ENCODE measurements around the gene PRELID3B. TPM values are rescaled to one million over a fixed set of nuclear protein-coding genes. Genes with fewer than 3 reads are reported as not detected.

PRELID3B gene
- total and polyA plus RNA-seq, 10 of the 15 experiments (the other 5 are each of a cell fraction or from before 2014, with no cell fraction given) = 72.5 to 151 (median 124) TPM

DNA sequence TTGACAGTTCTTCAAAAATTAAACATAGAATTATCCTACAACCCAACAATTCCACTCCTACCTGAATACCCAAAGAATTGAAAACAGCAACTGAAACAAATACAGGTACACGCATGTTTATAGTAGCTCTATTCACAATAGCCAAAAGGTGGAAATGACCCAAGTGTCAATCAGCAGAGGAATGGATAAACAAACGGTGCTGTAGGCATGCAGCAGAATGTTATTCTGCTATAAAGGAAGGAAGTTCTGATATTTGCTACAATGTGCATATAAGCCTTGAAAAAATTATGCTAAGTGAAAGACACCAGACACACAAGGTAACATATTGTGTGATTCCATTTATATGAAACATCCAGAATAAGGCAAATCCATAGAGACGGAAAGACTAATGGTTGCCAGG lies 38.5 kb upstream of the PRELID3B start (continued):
- TF ChIP-seq, protein P1, sequence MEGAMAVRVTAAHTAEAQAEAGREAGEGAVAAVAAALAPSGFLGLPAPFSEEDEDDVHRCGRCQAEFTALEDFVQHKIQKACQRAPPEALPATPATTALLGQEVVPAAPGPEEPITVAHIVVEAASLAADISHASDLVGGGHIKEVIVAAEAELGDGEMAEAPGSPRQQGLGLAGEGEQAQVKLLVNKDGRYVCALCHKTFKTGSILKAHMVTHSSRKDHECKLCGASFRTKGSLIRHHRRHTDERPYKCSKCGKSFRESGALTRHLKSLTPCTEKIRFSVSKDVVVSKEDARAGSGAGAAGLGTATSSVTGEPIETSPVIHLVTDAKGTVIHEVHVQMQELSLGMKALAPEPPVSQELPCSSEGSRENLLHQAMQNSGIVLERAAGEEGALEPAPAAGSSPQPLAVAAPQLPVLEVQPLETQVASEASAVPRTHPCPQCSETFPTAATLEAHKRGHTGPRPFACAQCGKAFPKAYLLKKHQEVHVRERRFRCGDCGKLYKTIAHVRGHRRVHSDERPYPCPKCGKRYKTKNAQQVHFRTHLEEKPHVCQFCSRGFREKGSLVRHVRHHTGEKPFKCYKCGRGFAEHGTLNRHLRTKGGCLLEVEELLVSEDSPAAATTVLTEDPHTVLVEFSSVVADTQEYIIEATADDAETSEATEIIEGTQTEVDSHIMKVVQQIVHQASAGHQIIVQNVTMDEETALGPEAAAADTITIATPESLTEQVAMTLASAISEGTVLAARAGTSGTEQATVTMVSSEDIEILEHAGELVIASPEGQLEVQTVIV (IDR thresholded peaks at IDR 0.05; ENCODE audit: borderline replicate concordance, partially characterized antibody) = no peak
- TF ChIP-seq SPI1 (IDR thresholded peaks at IDR 0.05; ENCODE audit: borderline replicate concordance, insufficient read depth, low read depth, low read length) = no peak
- no peak for TF ChIP-seq USF1 (IDR thresholded peaks at IDR 0.05; ENCODE audit: borderline replicate concordance, extremely low read length, insufficient read depth, low read depth, low read length)
- no peak for TF ChIP-seq PRDM15 (CRISPR knock-in tag; IDR thresholded peaks at IDR 0.05)

DNA sequence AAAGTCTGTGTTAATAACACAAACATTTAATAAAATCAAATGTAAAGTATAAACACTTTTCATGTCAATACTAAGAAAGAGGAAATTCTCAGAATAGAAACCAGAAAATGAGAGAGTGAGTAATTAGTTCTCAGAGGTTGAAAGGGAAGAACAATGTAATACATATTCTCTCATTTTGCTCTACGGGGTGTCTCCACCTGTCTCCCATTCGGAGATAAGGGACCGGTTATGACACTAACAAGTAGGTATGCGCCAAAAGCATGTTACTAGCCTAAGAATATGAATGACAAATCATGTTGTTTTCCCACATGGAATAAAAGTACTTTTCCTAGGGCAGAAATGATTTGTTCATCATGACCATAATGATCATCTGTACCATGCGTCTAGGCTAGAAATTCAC lies 35.6 kb upstream of the PRELID3B start:
- peaks cover 3 to 6% of the 10 kb centered on the region in 2 experiments for H3K27me3 ChIP-seq (replicated peaks in 1 of 2; ENCODE audit: control insufficient read depth in 2 of 2, insufficient read depth in 2 of 2, low read length in 1 of 2)
- no peak overlapping the region for H3K4me2 ChIP-seq (ENCODE audit: control insufficient read depth, insufficient read depth)
- intact Hi-C loops (cut with micrococcal nuclease; ENCODE audit: unreplicated experiment) = no loop called here
- CTCF ChIA-PET = no interaction called here
- no peaks in the 10 kb centered on the region for H3K79me2 ChIP-seq (ENCODE audit: control insufficient read depth, insufficient read depth, low read length)
- no peak overlapping the region for H2AFZ ChIP-seq (ENCODE audit: control insufficient read depth, low read depth, low read length)
- H3K36me3 ChIP-seq (ENCODE audit: control insufficient read depth in 2 of 2, insufficient read depth in 2 of 2, low read length in 1 of 2) = no peaks in the 10 kb centered on the region
- ATAC-seq = no peak
- no peak overlapping the region for H3K27ac ChIP-seq (ENCODE audit: control insufficient read depth, insufficient read depth)
- H3K4me1 ChIP-seq (ENCODE audit: control insufficient read depth, insufficient read depth, low read length) = no peaks in the 10 kb centered on the region
- in situ Hi-C loops (cut with MboI) = no loop called here
- no peak overlapping the region for H3K4me3 ChIP-seq
- no peaks in the 10 kb centered on the region for H3K9me3 ChIP-seq (replicated peaks; ENCODE audit: control insufficient read depth, insufficient read depth, low read length)
- BruUV-seq (replicated peaks) = no TSS peak
- POLR2A ChIA-PET = no interaction called here
- FAIRE-seq = no peak
- no peaks in the 10 kb centered on the region for H4K20me1 ChIP-seq (ENCODE audit: control insufficient read depth, insufficient read depth)
- DNase-seq (ENCODE audit: low read depth, low spot score) = no peak
- no peak overlapping the region for H3K9ac ChIP-seq (ENCODE audit: control insufficient read depth, insufficient read depth, low read length)
- 38% methylated on average over 5 of the region's 5 CpGs for WGBS (ENCODE audit: insufficient coverage, insufficient replicate concordance, low lambda C conversion rate, missing lambda C conversion rate)
- SMC1A ChIA-PET (ENCODE audit: uncharacterized antibody, unreplicated experiment) = no interaction called here
- RAD21 ChIA-PET (ENCODE audit: unreplicated experiment) = no interaction called here
- TF ChIP-seq, protein P2, sequence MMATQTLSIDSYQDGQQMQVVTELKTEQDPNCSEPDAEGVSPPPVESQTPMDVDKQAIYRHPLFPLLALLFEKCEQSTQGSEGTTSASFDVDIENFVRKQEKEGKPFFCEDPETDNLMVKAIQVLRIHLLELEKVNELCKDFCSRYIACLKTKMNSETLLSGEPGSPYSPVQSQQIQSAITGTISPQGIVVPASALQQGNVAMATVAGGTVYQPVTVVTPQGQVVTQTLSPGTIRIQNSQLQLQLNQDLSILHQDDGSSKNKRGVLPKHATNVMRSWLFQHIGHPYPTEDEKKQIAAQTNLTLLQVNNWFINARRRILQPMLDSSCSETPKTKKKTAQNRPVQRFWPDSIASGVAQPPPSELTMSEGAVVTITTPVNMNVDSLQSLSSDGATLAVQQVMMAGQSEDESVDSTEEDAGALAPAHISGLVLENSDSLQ (IDR thresholded peaks at IDR 0.05) = no peak
- TF ChIP-seq EZH2 (IDR thresholded peaks at IDR 0.05; ENCODE audit: borderline replicate concordance, control insufficient read depth, low read depth, low read length) (no peak), PRDM15 (CRISPR knock-in tag; IDR thresholded peaks at IDR 0.05) (no peak), HDAC6 (IDR thresholded peaks at IDR 0.05; ENCODE audit: unreplicated experiment) (no peak), ESRRA (IDR thresholded peaks at IDR 0.05; ENCODE audit: low read length) (no peak), CHD2 (IDR thresholded peaks at IDR 0.05; ENCODE audit: borderline replicate concordance, low read depth, low read length) (no peak)
